Osteoblast (primary cell): ENCODE data around the gene ZNF775. TPM values are rescaled to one million over a fixed set of nuclear protein-coding genes. Genes with fewer than 3 reads are reported as not detected.

Experiments used
- DNase-seq: peaks from one replicate; pipeline ENCODE4 v3.0.0; 2011; ENCODE audit warnings: low spot score, mixed read lengths; ENCODE audit not compliant: insufficient read length; ENCODE audit errors: missing footprints
- H2AFZ ChIP-seq: 2 replicates; pipeline ENCODE4 v1.6.0; 2011; ENCODE audit warnings: mild to moderate bottlenecking, low read length
- H3K27ac ChIP-seq: 2 replicates; pipeline ENCODE4 v1.5.1; 2011; ENCODE audit warnings: mild to moderate bottlenecking, low read depth, low read length, moderate library complexity
- H3K27me3 ChIP-seq: 2 replicates; pipeline ENCODE4 v1.6.0; 2012; ENCODE audit warnings: mild to moderate bottlenecking, control low read depth, inconsistent platforms, low read length, moderate library complexity; ENCODE audit not compliant: insufficient read depth
- H3K36me3 ChIP-seq: 2 replicates; pipeline ENCODE4 v1.5.1; 2011; ENCODE audit warnings: mild to moderate bottlenecking, low read length, control low read depth, moderate library complexity; ENCODE audit not compliant: insufficient read depth
- H3K4me1 ChIP-seq: 2 replicates; pipeline ENCODE4 v1.5.1; 2011; ENCODE audit warnings: mild to moderate bottlenecking, low read length, control low read depth, moderate library complexity; ENCODE audit not compliant: insufficient read depth
- H3K4me2 ChIP-seq: 2 replicates; pipeline ENCODE4 v1.6.0; 2011; ENCODE audit warnings: mild to moderate bottlenecking, low read length; ENCODE audit not compliant: insufficient read depth
- H3K4me3 ChIP-seq: fragments of 200-600 bp; sonication (generic); 3 replicates; pipeline ENCODE4 v1.5.1; 2012; ENCODE audit warnings: mild to moderate bottlenecking, low read length, inconsistent platforms; ENCODE audit not compliant: insufficient read depth
- H3K79me2 ChIP-seq: 2 replicates; pipeline ENCODE4 v1.6.0; 2012; ENCODE audit warnings: mild to moderate bottlenecking, low read length, control low read depth, inconsistent platforms; ENCODE audit not compliant: insufficient read depth
- H3K9me3 ChIP-seq: 2 replicates; pipeline ENCODE4 v1.5.1; 2011; ENCODE audit warnings: low read depth, low read length, control low read depth
- H4K20me1 ChIP-seq: 2 replicates; pipeline ENCODE4 v1.6.0; 2012; ENCODE audit warnings: mild to moderate bottlenecking, low read length, control low read depth; ENCODE audit not compliant: insufficient read depth
- CTCF ChIP-seq: IDR thresholded peaks from 2 replicates; pipeline ENCODE4 v1.5.1; 2011; ENCODE audit warnings: mild to moderate bottlenecking, low read depth, low read length, moderate library complexity; ENCODE audit errors: extremely low read depth
- total RNA-seq: library from RNA; depleted of rRNA; stranded (reverse); fragments of >200 nt; gene quantifications from 2 replicates; pipeline ENCODE4 v1.2.3, GENCODE V29; 2012

ZNF775 gene
- total RNA-seq, 1 donor = 6.2 TPM

GRCh38 chr7:150373049-150373801 lies 5.9 kb upstream of the ZNF775 start:
- Histone ChIP-seq H3K27me3 (no peaks in the 10 kb centered on the region), H3K4me2 (no peak overlapping the region), H3K4me3 (no peak overlapping the region), H3K79me2 (peaks cover 51% of the 10 kb centered on the region), H3K36me3 (peaks cover 28% of the 10 kb centered on the region), H3K9me3 (no peaks in the 10 kb centered on the region), H3K27ac (no peak overlapping the region), H2AFZ (no peak overlapping the region), H3K4me1 (peaks cover 25% of the 10 kb centered on the region), H4K20me1 (peaks cover 27% of the 10 kb centered on the region)
- TF ChIP-seq CTCF = no peak
- peak; percentile 57 for DNase-seq

- no peaks in the 10 kb centered on the region for H3K9me3 ChIP-seq
Observed at GRCh38 chr7:150374026-150374425, 5.1 kb upstream of the ZNF775 start.

GRCh38 chr7:150374472-150374871 lies 4.7 kb upstream of the ZNF775 start:
- peaks cover 45% of the 10 kb centered on the region for H3K79me2 ChIP-seq
- peaks cover 28% of the 10 kb centered on the region for H3K36me3 ChIP-seq
- H3K9me3 ChIP-seq = no peaks in the 10 kb centered on the region
- H3K27ac ChIP-seq = no peak overlapping the region
- no peaks in the 10 kb centered on the region for H3K27me3 ChIP-seq
- H3K4me1 ChIP-seq = peaks cover 27% of the 10 kb centered on the region
- H3K4me2 ChIP-seq = no peak overlapping the region
- H2AFZ ChIP-seq = no peak overlapping the region
- no peak for TF ChIP-seq CTCF
- H4K20me1 ChIP-seq = peaks cover 24% of the 10 kb centered on the region
- peak; percentile 50 for DNase-seq
- no peak overlapping the region for H3K4me3 ChIP-seq

More at GRCh38 chr7:150374026-150374425, 5.1 kb upstream of the ZNF775 start:
- peak; percentile 14 for DNase-seq
- no peaks in the 10 kb centered on the region for H3K27me3 ChIP-seq
- no peak overlapping the region for H2AFZ ChIP-seq
- no peak overlapping the region for H3K27ac ChIP-seq
- peaks cover 49% of the 10 kb centered on the region for H3K79me2 ChIP-seq
- TF ChIP-seq CTCF = no peak
- H3K4me1 ChIP-seq = peaks cover 30% of the 10 kb centered on the region
- no peak overlapping the region for H3K4me2 ChIP-seq
- H4K20me1 ChIP-seq = peaks cover 27% of the 10 kb centered on the region
- H3K4me3 ChIP-seq = no peak overlapping the region
- H3K36me3 ChIP-seq = peaks cover 28% of the 10 kb centered on the region

- Histone ChIP-seq H3K9me3 (no peaks in the 10 kb centered on the region), H3K4me1 (peaks cover 17% of the 10 kb centered on the region), H3K36me3 (peaks cover 28% of the 10 kb centered on the region), H3K4me2 (no peak overlapping the region), H3K27ac (no peak overlapping the region), H3K79me2 (peaks cover 49% of the 10 kb centered on the region), H3K4me3 (no peak overlapping the region), H4K20me1 (peaks cover 14% of the 10 kb centered on the region), H3K27me3 (no peaks in the 10 kb centered on the region), H2AFZ (no peak overlapping the region)
- DNase-seq = peak; percentile 75
- no peak for TF ChIP-seq CTCF
Observed at GRCh38 chr7:150375662-150376521, 3.2 kb upstream of the ZNF775 start.
